GM18502 (cell line): ENCODE data around the gene USP47.
A peak's percentile ranks its signal among the peaks of the same experiment; 100 is the strongest.

Source experiments
- ATAC-seq: cut with Tn5 transposase; IDR thresholded peaks from one replicate; pipeline ENCODE4 v1.9.1; 2021; ENCODE audit warnings: mild to moderate bottlenecking; ENCODE audit not compliant: unreplicated experiment, poor library complexity

The USP47 gene

GRCh38 chr11:11989774-11990744 is 148.3 kb downstream of the USP47 start:
- no peak for ATAC-seq

GRCh38 chr11:11992257-11993212 is 150.8 kb downstream of the USP47 start:
- ATAC-seq, result no peak

GRCh38 chr11:11993839-11994238 is 152.1 kb downstream of the USP47 start:
- ATAC-seq, result no peak

- no peak for ATAC-seq
Observed at GRCh38 chr11:11995601-11996000, 153.8 kb downstream of the USP47 start.

GRCh38 chr11:11996321-11997048 is 154.7 kb downstream of the USP47 start:
- no peak for ATAC-seq

- ATAC-seq, result no peak
Observed at GRCh38 chr11:11997049-11997322, 155.2 kb downstream of the USP47 start.

GRCh38 chr11:11998091-11998781 is 156.5 kb downstream of the USP47 start:
- peak; percentile 52 for ATAC-seq

GRCh38 chr11:12001186-12001585 is 159.4 kb downstream of the USP47 start:
- no peak for ATAC-seq

GRCh38 chr11:12003336-12003735 is 161.6 kb downstream of the USP47 start:
- ATAC-seq, result no peak

GRCh38 chr11:12003815-12004214 is 162.0 kb downstream of the USP47 start:
- no peak for ATAC-seq

GRCh38 chr11:12005061-12005460 is 163.3 kb downstream of the USP47 start:
- ATAC-seq, result no peak

GRCh38 chr11:12005476-12005875 is 163.7 kb downstream of the USP47 start:
- no peak for ATAC-seq

GRCh38 chr11:12006552-12007229 is 164.9 kb downstream of the USP47 start:
- no peak for ATAC-seq

GRCh38 chr11:12007230-12007593 is 165.4 kb downstream of the USP47 start:
- ATAC-seq, result no peak

- no peak for ATAC-seq
Observed at GRCh38 chr11:12007769-12008737, 166.3 kb downstream of the USP47 start, which contains the start of gene DKK3. DKK3 (minus strand) TSS chr11:12008626; CDS start chr11:12008582, 44 bp downstream.
